22Rv1 (cell line): ENCODE data around the gene IER3.

Experiments used
- H3K27ac ChIP-seq: fragments of 450-650 bp; 2 replicates; pipeline ENCODE4 v1.5.1; 2017
- ZFX ChIP-seq: fragments of 450-650 bp; IDR thresholded peaks from 2 replicates; pipeline ENCODE4 v1.6.1; 2017; ENCODE audit warnings: antibody characterized with exemption, borderline replicate concordance
- TF ChIP-seq, protein P1 (sequence below): fragments of 450-650 bp; IDR thresholded peaks from 2 replicates; pipeline ENCODE4 v1.5.1; 2017; ENCODE audit warnings: mild to moderate bottlenecking

Gene IER3

DNA sequence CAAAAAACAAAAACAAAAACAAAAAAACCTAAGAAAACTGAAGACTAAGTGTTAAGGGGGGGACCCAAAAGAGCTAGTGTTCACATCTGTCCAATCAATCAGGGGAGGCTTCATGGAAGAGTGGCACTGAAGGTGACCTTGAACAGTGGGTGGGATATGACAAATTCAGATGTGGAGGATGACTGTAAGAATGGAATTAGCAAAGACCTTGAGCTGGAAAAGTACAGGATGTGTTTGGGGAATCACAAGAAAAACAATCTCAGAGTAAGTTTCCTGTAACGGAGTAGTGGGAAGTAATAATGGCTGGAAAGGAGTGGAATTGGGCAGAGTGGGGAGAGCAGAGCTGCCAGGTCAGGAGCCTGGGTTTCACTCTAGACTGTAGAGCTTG, 2.9 kb upstream of the IER3 start:
- no peak overlapping the region for H3K27ac ChIP-seq
- no peak for TF ChIP-seq ZFX

DNA sequence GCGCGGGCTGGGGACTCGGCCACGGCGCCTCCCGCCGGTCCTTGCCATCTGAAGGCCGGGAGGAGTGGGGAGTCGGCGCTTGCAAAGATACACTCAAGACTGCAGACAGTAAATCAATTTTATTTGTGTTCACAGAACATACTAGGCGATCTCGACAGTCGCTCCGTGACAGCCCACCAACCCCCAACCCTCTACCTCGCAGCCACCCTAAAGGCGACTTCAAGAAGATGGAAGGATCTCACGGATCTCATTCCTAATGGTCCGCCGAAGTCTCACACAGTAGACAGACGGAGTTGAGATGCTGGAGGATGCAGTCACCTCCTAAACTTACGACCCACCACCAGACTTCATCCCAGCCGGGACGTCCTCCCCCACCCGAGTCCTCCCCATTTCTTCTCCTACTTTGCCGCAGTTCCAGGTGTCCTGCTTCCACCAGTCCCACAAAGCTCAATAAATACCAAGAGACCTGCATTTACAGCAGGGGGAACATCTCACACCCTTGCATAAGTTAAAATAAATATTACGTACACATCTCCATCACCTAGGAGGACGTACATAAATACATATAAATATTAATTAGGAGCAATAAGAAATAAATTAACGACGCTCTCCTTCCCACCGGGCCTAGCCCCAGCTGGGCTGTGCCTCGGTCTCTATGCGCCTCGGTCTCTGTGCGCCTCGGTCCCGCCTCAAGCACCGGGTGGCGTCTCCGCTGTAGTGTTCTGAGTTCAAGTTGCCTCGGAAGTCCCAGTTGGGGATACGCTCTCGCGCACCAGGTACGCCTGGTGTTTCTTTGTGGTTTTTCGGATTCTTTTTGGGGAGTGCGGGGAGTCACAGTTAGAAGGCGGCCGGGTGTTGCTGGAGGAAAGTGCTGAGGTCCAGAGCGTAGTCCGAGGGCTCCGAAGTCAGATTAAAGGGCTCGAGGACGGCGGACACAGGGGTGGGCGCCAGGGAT, 971 bp downstream of the IER3 start:
- TF ChIP-seq, protein P1, sequence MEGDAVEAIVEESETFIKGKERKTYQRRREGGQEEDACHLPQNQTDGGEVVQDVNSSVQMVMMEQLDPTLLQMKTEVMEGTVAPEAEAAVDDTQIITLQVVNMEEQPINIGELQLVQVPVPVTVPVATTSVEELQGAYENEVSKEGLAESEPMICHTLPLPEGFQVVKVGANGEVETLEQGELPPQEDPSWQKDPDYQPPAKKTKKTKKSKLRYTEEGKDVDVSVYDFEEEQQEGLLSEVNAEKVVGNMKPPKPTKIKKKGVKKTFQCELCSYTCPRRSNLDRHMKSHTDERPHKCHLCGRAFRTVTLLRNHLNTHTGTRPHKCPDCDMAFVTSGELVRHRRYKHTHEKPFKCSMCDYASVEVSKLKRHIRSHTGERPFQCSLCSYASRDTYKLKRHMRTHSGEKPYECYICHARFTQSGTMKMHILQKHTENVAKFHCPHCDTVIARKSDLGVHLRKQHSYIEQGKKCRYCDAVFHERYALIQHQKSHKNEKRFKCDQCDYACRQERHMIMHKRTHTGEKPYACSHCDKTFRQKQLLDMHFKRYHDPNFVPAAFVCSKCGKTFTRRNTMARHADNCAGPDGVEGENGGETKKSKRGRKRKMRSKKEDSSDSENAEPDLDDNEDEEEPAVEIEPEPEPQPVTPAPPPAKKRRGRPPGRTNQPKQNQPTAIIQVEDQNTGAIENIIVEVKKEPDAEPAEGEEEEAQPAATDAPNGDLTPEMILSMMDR = no peak
- no peak for TF ChIP-seq ZFX

DNA sequence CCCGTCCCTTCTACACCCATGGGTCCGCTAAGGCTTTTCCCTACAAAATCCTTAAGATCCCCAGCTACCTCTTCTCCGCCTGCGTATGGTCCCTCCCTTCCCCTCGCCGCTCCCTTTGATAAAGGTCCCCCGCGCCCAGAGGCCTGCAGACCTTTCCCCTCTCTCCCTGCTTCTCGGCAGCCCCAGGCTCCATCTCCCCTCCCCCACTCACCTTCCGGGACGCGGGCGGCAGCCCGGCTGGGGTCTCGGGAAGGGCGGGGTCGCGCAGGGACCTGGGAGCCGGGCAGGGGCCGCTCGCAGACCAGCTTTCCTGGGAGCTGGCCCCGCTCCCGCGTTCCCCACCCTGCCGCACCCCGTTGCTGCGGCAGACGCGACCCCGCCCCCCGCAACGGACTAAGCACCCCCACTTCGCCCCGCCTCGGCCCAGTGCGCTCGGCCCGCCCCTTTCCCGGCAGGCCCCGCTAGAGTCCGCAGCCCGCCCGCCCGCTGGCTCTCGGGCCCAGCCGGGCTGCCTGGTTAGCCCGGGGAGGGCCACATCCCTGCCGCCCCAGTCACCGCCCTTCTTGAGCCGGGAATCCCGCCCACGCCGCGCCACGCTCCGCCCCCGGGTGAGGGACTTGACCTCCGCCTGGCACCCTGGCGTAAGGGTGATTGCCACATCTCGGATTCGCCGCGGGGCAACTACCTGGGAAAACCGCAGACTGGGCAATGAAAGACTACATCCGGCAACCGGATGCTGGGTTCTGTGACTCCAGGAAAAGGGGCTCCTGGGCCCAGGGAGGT, 1.8 kb downstream of the IER3 start, which contains the start of gene FLOT1:
FLOT1 (minus strand) TSS at position 372 of the 783 bp plus-strand sequence. CDS start 498 bp downstream, outside the sequence.
- peak within 1 kb of the TSS; percentile 76 for H3K27ac ChIP-seq
- TF ChIP-seq ZFX = no peak
- TF ChIP-seq, protein P1 = no peak

More for the DNA sequence above, 971 bp downstream of the IER3 start:
- H3K27ac ChIP-seq = peak overlapping the region; percentile 76

DNA sequence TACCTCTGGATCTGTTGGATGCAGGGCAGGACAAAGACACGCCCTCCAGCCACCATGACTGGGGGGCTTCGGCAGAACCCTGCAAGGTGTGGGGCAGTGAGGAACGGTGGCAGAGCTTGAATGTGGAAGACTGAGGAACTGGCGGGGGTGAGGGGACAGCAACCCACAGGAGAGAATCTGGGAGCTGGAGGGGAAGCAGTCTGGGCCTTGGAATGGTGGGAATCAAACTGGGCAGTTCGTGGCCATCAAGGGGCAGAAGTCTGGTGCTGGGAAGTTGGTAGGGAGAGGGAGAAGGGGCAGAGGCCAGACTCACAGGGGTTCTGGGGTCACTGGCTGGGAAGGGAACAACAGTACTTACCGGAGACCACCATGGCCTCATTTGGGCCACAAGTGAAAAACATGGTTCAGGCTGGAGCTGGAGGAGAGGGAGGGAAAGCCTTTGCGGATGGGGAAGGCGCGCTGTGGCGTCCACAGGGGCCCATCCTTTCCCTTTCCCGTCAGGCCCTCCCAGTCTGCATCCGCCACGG, 2.5 kb downstream of the IER3 start:
- H3K27ac ChIP-seq = peak overlapping the region; percentile 76
- no peak for TF ChIP-seq ZFX
- TF ChIP-seq, protein P1 = no peak

DNA sequence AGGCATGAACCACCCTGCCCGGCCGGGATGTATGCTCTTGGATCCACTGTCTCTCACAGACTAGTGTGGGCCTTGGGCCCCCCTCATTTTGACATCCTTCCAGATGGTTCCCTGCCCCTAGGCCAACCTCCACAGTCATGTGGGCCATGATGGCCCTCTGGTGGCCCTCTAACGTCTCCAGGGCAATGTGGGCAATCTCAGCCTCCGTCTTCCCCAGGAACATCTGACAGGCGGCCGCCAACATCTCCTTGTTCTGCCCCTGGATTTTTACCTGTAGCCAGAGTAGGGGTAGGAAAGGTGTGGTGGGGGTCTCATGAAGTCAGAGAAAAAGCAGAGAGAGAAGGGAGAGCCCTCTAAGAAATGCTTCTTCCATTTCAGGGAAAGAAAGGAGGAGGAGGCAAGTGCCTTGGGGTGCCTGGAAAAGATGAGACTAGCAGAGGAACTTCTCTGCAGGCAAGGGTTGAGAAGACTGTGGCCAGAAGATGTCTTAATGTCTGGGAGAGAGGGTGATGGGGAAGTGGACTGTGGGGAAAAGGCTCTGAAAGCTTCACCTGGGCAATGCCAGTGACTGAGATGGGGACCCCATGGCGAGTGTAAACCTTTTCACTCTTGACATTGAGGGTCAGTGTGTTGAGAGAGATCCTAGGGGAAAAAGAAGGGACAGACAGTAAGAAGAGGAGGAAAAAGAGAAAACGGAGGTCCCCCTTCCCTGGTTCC, 3.1 kb downstream of the IER3 start:
- peak overlapping the region; percentile 76 for H3K27ac ChIP-seq
- TF ChIP-seq ZFX = no peak
- TF ChIP-seq, protein P1 = no peak

DNA sequence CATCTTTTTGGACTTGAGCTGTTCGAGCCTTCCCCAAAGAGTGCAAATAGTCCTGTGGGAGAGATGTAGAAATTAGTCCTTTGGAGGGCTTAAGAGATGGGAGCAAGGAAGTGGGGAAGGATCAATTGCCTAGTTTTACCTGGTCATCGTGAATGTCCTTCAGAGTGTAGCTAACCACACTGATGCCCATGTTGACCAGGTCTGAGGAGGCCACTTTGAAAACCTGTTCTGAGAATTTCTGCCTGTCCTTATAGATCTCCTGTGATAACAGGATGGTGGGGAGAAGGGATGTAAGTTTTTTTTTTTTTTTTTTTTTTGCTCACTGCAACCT, 3.8 kb downstream of the IER3 start:
- TF ChIP-seq, protein P1 = no peak
- TF ChIP-seq ZFX = no peak
- H3K27ac ChIP-seq = no peak overlapping the region

DNA sequence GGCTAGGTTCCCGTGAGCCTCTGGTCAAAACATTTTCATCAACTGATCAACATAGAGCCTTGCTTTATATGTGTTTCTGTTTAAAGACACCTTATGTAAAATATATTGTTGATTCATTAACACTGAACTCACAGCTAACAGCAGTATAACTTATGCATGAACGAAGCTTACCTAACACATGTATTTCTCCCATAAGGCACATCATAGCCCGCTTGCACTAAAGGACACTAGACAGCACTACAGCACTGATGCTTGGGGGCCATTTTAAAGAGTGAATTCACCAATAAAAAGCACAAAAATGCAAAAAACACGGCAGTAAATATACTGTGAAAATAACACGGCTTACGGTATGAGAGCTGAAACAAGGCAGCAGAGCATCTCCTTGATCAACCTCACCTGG, 5.8 kb downstream of the IER3 start:
- TF ChIP-seq ZFX = no peak
- TF ChIP-seq, protein P1 = no peak
- H3K27ac ChIP-seq = no peak overlapping the region
